Chondrocyte (in vitro differentiated cells): ENCODE measurements around the gene KANSL2. TPM values are rescaled to one million over a fixed set of nuclear protein-coding genes. Genes with fewer than 3 reads are reported as not detected.
A peak's percentile ranks its signal among the peaks of the same experiment; 100 is the strongest.

Experiments
- DNase-seq: peaks from one replicate; pipeline ENCODE4 v3.0.0; 2021; ENCODE audit warnings: mixed read lengths, low spot score
- H3K27ac Mint-ChIP-seq: one replicate; pipeline ENCODE4 v1.8.0; 2021; ENCODE audit warnings: mild to moderate bottlenecking, moderate library complexity, mixed read lengths; ENCODE audit not compliant: unreplicated experiment
- H3K27me3 Mint-ChIP-seq: 2 replicates; pipeline ENCODE4 v1.8.0; 2021; ENCODE audit warnings: low read depth, mixed read lengths
- H3K36me3 Mint-ChIP-seq: 2 replicates; pipeline ENCODE4 v1.8.0; 2021; ENCODE audit warnings: low read depth, mixed read lengths
- H3K4me1 Mint-ChIP-seq: 2 replicates; pipeline ENCODE4 v1.8.0; 2021; ENCODE audit warnings: low read depth, mild to moderate bottlenecking, mixed read lengths
- H3K4me3 Mint-ChIP-seq: one replicate; pipeline ENCODE4 v1.8.0; 2021; ENCODE audit warnings: mild to moderate bottlenecking, moderate library complexity, mixed read lengths; ENCODE audit not compliant: unreplicated experiment
- H3K9me3 Mint-ChIP-seq: 2 replicates; pipeline ENCODE4 v1.8.0; 2021; ENCODE audit warnings: low read depth, mixed read lengths
- total RNA-seq: library from RNA; stranded (reverse); gene quantifications from 3 replicates; pipeline ENCODE4 v1.2.1, GENCODE V29; 2021
- TF ChIP-seq, protein P1 (sequence below): fragments of 200-600 bp; sonication (generic); IDR thresholded peaks from 2 replicates; pipeline ENCODE4 v1.5.0; 2021; ENCODE audit warnings: antibody characterized with exemption, mild to moderate bottlenecking, moderate library complexity

KANSL2 gene
- total RNA-seq, 1 donor from 2014 or later = 29.0 TPM

DNA sequence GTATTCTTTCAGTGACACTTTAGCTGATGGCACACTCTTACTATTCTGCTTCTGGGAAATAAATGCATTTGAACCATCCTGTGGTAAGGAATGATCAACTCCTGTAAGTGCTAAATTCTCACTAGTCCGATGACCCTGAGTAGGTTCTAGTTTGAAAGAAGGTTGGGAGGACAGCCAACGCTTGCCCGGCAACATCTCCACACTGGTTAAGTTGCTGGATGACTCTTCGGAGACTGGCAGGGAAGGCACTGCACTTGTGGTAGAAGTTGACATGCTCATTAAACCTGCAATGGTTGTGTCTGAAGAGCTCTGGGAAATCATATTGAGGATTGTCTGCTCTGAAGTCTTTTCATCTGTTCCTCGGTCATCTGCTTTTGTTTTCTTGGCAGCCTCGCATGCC is 12.0 kb upstream of the KANSL2 start:
- Mint-ChIP-seq H3K36me3 (peaks cover 29% of the 10 kb centered on the region), H3K4me1 (peaks cover 29% of the 10 kb centered on the region), H3K9me3 (no peaks in the 10 kb centered on the region), H3K4me3 (no peak overlapping the region), H3K27me3 (no peaks in the 10 kb centered on the region), H3K27ac (no peak overlapping the region)
- no peak for DNase-seq
- TF ChIP-seq, protein P1, sequence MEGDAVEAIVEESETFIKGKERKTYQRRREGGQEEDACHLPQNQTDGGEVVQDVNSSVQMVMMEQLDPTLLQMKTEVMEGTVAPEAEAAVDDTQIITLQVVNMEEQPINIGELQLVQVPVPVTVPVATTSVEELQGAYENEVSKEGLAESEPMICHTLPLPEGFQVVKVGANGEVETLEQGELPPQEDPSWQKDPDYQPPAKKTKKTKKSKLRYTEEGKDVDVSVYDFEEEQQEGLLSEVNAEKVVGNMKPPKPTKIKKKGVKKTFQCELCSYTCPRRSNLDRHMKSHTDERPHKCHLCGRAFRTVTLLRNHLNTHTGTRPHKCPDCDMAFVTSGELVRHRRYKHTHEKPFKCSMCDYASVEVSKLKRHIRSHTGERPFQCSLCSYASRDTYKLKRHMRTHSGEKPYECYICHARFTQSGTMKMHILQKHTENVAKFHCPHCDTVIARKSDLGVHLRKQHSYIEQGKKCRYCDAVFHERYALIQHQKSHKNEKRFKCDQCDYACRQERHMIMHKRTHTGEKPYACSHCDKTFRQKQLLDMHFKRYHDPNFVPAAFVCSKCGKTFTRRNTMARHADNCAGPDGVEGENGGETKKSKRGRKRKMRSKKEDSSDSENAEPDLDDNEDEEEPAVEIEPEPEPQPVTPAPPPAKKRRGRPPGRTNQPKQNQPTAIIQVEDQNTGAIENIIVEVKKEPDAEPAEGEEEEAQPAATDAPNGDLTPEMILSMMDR = no peak

DNA sequence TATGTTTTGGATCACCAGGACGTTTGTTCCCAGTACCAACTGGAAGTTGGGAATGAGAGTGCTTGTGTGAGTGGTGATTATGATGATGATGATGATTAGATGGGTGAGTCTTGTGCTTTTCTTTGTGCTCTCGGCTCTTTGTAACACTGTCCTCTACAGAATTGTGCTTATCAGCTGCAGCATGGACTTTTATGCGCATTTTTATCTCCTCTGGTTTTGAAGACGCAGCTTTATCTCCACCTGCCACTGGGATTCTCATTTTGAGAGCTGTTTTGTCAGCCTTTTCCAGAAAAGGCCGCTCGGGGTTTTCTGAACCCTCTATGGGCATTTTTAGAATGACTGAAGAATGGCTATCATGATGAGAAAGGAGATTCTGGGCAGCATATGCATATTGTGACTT is 11.5 kb upstream of the KANSL2 start:
- no peaks in the 10 kb centered on the region for H3K27me3 Mint-ChIP-seq
- H3K4me3 Mint-ChIP-seq = no peak overlapping the region
- DNase-seq = no peak
- TF ChIP-seq, protein P1 = no peak
- peaks cover 33% of the 10 kb centered on the region for H3K36me3 Mint-ChIP-seq
- no peak overlapping the region for H3K27ac Mint-ChIP-seq
- H3K9me3 Mint-ChIP-seq = no peaks in the 10 kb centered on the region
- H3K4me1 Mint-ChIP-seq = peaks cover 29% of the 10 kb centered on the region

DNA sequence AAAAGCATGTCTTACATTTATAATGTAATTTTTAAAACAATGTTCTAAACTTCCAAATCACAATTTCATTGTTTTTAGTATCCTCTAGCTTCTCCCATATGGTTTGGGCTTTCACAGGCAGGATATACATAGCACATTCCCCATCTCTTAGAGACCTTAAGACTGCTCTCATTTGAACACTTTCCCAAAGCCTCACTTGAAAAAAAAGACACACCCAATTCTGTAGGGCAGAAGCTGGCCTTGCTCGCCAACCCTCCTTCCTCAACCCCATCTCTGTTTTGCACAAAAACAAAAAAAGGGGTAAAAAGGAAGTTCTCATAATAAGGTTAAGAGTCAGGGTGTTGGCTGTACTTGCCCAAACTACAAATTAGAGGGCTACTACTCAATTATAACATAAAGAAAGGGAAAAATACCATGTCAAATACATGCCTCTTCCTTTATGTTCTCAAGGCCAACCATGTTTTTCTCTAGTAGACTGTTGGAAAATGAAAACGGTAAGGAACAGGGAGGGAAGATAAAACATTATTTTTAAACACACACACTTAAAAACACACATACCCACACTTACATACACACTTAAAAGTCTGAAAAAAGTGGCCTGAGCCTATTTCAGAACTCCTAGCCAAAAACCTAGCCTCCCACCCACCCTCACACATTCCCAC is 9.9 kb upstream of the KANSL2 start:
- TF ChIP-seq, protein P1 = no peak
- Mint-ChIP-seq H3K4me1 (peaks cover 29% of the 10 kb centered on the region), H3K27ac (peak overlapping the region; percentile 79), H3K27me3 (no peaks in the 10 kb centered on the region), H3K36me3 (peaks cover 38% of the 10 kb centered on the region), H3K9me3 (no peaks in the 10 kb centered on the region), H3K4me3 (no peak overlapping the region)
- DNase-seq = no peak

DNA sequence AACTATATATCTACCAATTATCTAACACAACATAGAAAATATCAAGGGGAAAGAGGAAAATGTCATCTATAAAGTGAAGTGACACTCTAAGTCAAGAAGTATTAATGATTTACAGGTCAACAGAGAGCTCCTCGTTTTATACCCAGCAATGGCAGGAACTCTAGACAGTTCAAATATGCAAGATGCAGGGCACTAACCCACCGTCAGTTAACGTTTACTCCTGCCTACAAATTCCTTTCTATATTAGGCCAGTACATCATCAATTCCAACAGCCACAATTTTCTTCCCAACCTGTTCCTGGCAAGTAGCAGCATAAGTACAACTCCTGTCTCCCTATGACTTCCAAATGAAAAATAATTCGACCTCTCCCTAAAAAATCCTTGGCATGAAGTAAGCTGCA is 9.0 kb upstream of the KANSL2 start:
- Mint-ChIP-seq H3K36me3 (peaks cover 36% of the 10 kb centered on the region), H3K9me3 (no peaks in the 10 kb centered on the region), H3K4me3 (no peak overlapping the region), H3K27ac (no peak overlapping the region), H3K27me3 (no peaks in the 10 kb centered on the region), H3K4me1 (peaks cover 29% of the 10 kb centered on the region)
- TF ChIP-seq, protein P1 = no peak
- no peak for DNase-seq

DNA sequence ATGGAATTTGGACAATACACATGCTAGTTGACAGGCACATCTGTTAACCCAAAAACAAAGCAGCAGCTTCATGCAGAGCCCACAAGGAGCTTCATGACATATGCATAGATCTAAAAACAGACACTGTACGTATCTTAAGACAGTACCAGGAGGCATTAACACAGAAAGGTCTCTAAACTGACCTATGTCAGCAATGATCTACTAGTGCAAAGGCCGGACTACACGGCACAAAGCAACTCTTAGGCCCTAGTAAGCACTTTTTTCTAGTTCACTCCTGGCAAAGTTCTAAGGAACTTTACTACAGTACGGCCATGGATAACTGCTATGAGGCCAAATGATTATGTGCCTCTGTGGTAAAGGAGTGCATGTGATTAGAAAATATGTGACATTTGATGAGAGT is 8.4 kb upstream of the KANSL2 start:
- H3K36me3 Mint-ChIP-seq = peaks cover 31% of the 10 kb centered on the region
- no peak overlapping the region for H3K27ac Mint-ChIP-seq
- no peak for DNase-seq
- peaks cover 29% of the 10 kb centered on the region for H3K4me1 Mint-ChIP-seq
- TF ChIP-seq, protein P1 = no peak
- no peak overlapping the region for H3K4me3 Mint-ChIP-seq
- no peaks in the 10 kb centered on the region for H3K9me3 Mint-ChIP-seq
- H3K27me3 Mint-ChIP-seq = no peaks in the 10 kb centered on the region
